HG02852 (cell line): ENCODE results near the gene ABHD4.

Experiments
- ATAC-seq: cut with Tn5 transposase; IDR thresholded peaks from one replicate; pipeline ENCODE4 v1.9.1; 2021; ENCODE audit warnings: mild to moderate bottlenecking, moderate library complexity; ENCODE audit not compliant: unreplicated experiment

The ABHD4 gene

GRCh38 chr14:22657861-22658260, 59.8 kb downstream of the ABHD4 start:
- ATAC-seq: no peak

GRCh38 chr14:22658946-22659345, 60.8 kb downstream of the ABHD4 start:
- no peak for ATAC-seq

DNA sequence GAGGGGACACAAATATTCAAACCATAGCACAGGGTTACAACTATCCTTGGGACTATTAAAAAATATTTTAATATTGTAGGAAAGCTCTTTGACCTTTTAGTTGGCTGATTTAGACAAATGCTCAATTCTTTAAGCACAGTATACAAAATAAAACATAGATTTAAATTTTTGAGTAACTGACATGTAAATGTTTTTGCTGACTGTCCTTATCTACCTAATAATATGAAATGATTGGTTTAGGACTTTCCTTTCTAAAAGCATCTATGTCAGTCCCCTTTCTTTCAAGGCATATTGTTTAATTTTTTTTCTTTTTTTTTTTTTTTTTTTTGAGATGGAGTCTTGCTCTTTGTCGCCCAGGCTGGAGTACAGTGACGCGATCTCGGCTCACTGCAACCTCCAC, 62.6 kb downstream of the ABHD4 start:
- no peak for ATAC-seq
